Measurements from ENCODE around the gene ATG2B. TPM values are rescaled to one million over a fixed set of nuclear protein-coding genes. Genes with fewer than 3 reads are reported as not detected.
A peak's percentile ranks its signal among the peaks of the same experiment; 100 is the strongest.

The ATG2B gene
- total and polyA plus RNA-seq, 7 donors: 1.8 to 27.1 (median 17.9) TPM

GRCh38 chr14:96233661-96234060 lies 129.5 kb downstream of the ATG2B start:
- Histone ChIP-seq H3K36me3 (no peaks in the 10 kb centered on the region), H3K4me1 (peaks cover 0 to 21% (median 14%) of the 10 kb centered on the region in 4 donors), H3K27me3 (no peaks in the 10 kb centered on the region), H3K9me3 (no peaks in the 10 kb centered on the region), H3K4me3 (no peak overlapping the region), H3K27ac (peak overlapping the region in 3 of 4 donors; percentile 46 to 62 (median 46))
- intact Hi-C loops (cut with DNase I): no loop called here
- DNase-seq: no peak
- no peak for TF ChIP-seq POLR2A (IDR thresholded peaks at IDR 0.05)
- no peak for TF ChIP-seq CTCF (IDR thresholded peaks at IDR 0.05)
- no peak for TF ChIP-seq POLR2AphosphoS5 (IDR thresholded peaks at IDR 0.05)
- TF ChIP-seq EP300 (IDR thresholded peaks at IDR 0.05): no peak
- WGBS, 2 donors: 73 to 82% methylated on average over 3 of the region's 3 CpGs

DNA sequence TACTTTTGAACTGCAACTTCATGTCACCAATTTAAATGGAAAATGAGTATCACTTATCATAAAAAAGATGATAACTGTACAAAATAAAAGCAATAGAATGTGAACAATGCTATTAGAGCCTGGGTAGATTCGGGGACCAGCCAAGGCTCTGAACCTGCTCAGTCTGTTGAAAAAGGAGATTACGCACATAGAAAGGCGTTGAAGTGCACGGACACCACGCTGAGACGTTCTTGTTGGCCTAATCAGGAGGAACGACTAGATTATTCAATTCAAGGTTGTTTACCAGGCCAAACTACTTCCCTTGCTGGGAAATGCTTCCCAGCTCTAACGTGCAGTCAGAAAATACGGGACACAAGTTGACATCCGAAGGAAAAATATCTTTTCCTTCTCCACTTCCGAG lies 130.6 kb downstream of the ATG2B start:
- H3K27me3 ChIP-seq: no peaks in the 10 kb centered on the region
- TF ChIP-seq POLR2A (IDR thresholded peaks at IDR 0.05): no peak
- H3K4me1 ChIP-seq: peaks cover 0 to 18% (median 11%) of the 10 kb centered on the region in 4 donors
- H3K27ac ChIP-seq: no peak overlapping the region
- 87 to 88% methylated on average over 11 of the region's 11 CpGs for WGBS, 2 donors
- H3K4me3 ChIP-seq: no peak overlapping the region
- no peaks in the 10 kb centered on the region for H3K9me3 ChIP-seq
- intact Hi-C loops (cut with DNase I): no loop called here
- no peak for DNase-seq
- no peaks in the 10 kb centered on the region for H3K36me3 ChIP-seq

- intact Hi-C loops (cut with DNase I): no loop called here
- peaks cover 0 to 12% (median 5%) of the 10 kb centered on the region in 4 donors for H3K4me1 ChIP-seq
- TF ChIP-seq POLR2AphosphoS5 (IDR thresholded peaks at IDR 0.05): no peak
- TF ChIP-seq EP300 (IDR thresholded peaks at IDR 0.05): no peak
- no peak for TF ChIP-seq POLR2A (IDR thresholded peaks at IDR 0.05)
- no peak for TF ChIP-seq CTCF (IDR thresholded peaks at IDR 0.05)
- H3K27me3 ChIP-seq: no peaks in the 10 kb centered on the region
- WGBS, 2 donors: 77 to 86% methylated on average over 12 of the region's 12 CpGs
- no peaks in the 10 kb centered on the region for H3K9me3 ChIP-seq
- no peak for DNase-seq
- H3K4me3 ChIP-seq: no peak overlapping the region
- H3K36me3 ChIP-seq: no peaks in the 10 kb centered on the region
- no peak overlapping the region for H3K27ac ChIP-seq
These were observed 131.5 kb downstream of the ATG2B start for GRCh38 chr14:96231526-96232130.

GRCh38 chr14:96231056-96231455 lies 132.1 kb downstream of the ATG2B start:
- no peak overlapping the region for H3K4me3 ChIP-seq
- intact Hi-C loops (cut with DNase I): no loop called here
- no peak for DNase-seq
- peaks cover 0 to 12% (median 5%) of the 10 kb centered on the region in 4 donors for H3K4me1 ChIP-seq
- no peaks in the 10 kb centered on the region for H3K27me3 ChIP-seq
- no peaks in the 10 kb centered on the region for H3K9me3 ChIP-seq
- no peak overlapping the region for H3K27ac ChIP-seq
- TF ChIP-seq POLR2A (IDR thresholded peaks at IDR 0.05) (no peak), CTCF (IDR thresholded peaks at IDR 0.05) (no peak), EP300 (IDR thresholded peaks at IDR 0.05) (no peak), POLR2AphosphoS5 (IDR thresholded peaks at IDR 0.05) (no peak)
- WGBS, 2 donors: 75 to 88% methylated on average over 4 of the region's 4 CpGs
- H3K36me3 ChIP-seq: no peaks in the 10 kb centered on the region

GRCh38 chr14:96229315-96229714 lies 133.8 kb downstream of the ATG2B start:
- no peak for DNase-seq
- Histone ChIP-seq H3K9me3 (no peaks in the 10 kb centered on the region), H3K27me3 (no peaks in the 10 kb centered on the region), H3K36me3 (no peaks in the 10 kb centered on the region), H3K27ac (no peak overlapping the region), H3K4me3 (no peak overlapping the region), H3K4me1 (peaks cover 0 to 12% (median 5%) of the 10 kb centered on the region in 4 donors)
- TF ChIP-seq POLR2A (IDR thresholded peaks at IDR 0.05) (no peak), POLR2AphosphoS5 (IDR thresholded peaks at IDR 0.05) (no peak), CTCF (IDR thresholded peaks at IDR 0.05) (no peak), EP300 (IDR thresholded peaks at IDR 0.05) (no peak)
- intact Hi-C loops (cut with DNase I): no loop called here
- WGBS, 2 donors: 89 to 90% methylated on average over 6 of the region's 6 CpGs

Small RNA genes within 50 kb of the gene (small RNA-seq; reads per million reads assigned to genes)
- 0 to 0.22 (median 0.11) reads per million in 3 donors for gene RNU2-33P

Other genes starting within 250 kb of the ATG2B start
- 1 to 10 TPM; 1.8 to 4.5 (median 3.9) TPM for gene BDKRB2, start 158.5 kb downstream of the ATG2B start, total RNA-seq
- 10 to 100 TPM in 1 of 3 donors, 1 to 10 TPM in 2; 6.0 to 10.8 (median 8.7) TPM for gene BDKRB2, start 158.5 kb downstream of the ATG2B start, polyA plus RNA-seq
- gene BDKRB1, start 107.1 kb downstream of the ATG2B start, total RNA-seq: 1 to 10 TPM in 2 of 4 donors, under 1 TPM in 2; 0.33 to 2.9 (median 0.73) TPM
- gene BDKRB1, start 107.1 kb downstream of the ATG2B start, polyA plus RNA-seq: 1 to 10 TPM; 2.4 to 4.9 (median 4.2) TPM
- 10 to 100 TPM; 13.2 to 30.7 (median 19.3) TPM for gene GSKIP, start 185 bp upstream of the ATG2B start, total RNA-seq
- 100 to 1,000 TPM in 2 of 3 donors, 10 to 100 TPM in 1; 84.2 to 251 (median 233) TPM for gene GSKIP, start 185 bp upstream of the ATG2B start, polyA plus RNA-seq
- gene AK7, start 28.8 kb upstream of the ATG2B start, total RNA-seq: 1 to 10 TPM in 3 of 4 donors, under 1 TPM in 1; 0.71 to 9.7 (median 4.1) TPM
- 1 to 10 TPM in 2 of 3 donors, under 1 TPM in 1; 0.60 to 4.6 (median 3.5) TPM for gene AK7, start 28.8 kb upstream of the ATG2B start, polyA plus RNA-seq
- gene PAPOLA, start 139.0 kb upstream of the ATG2B start, total RNA-seq: 100 to 1,000 TPM; 113 to 154 (median 133) TPM
- 10 to 100 TPM; 67.9 to 84.2 (median 71.1) TPM for gene PAPOLA, start 139.0 kb upstream of the ATG2B start, polyA plus RNA-seq